Uterus (tissue), 4 donors: ENCODE measurements around the gene NBPF1. TPM values are rescaled to one million over a fixed set of nuclear protein-coding genes. Genes with fewer than 3 reads are reported as not detected.
"Not testable (repeated sequence)": the region's sequence is repeated elsewhere in the genome, so short reads cannot be mapped to it uniquely, and the experiment has no call there.

Experiments used
- DNase-seq, 2 donors: peaks; one replicate each; pipeline ENCODE4 v3.0.0-alpha.2; 2019 to 2020
- H3K27ac ChIP-seq, 2 donors: fragments of 200-600 bp; sonication (generic); 1 replicate in 1 of 2; 2 replicates in 1 of 2; pipeline ENCODE4 v1.5.1; 2016 to 2018
- H3K27me3 ChIP-seq, 2 donors: fragments of 200-600 bp; sonication (generic); one replicate each; pipeline ENCODE4 v1.5.1; 2018 to 2019; ENCODE audit warnings: control low read depth in 1 of 2
- H3K36me3 ChIP-seq, 2 donors: fragments of 200-600 bp; sonication (generic); one replicate each; pipeline ENCODE4 v1.5.1; 2019; ENCODE audit warnings: control low read depth in 1 of 2
- H3K4me1 ChIP-seq, 2 donors: fragments of 200-600 bp; sonication (generic); one replicate each; pipeline ENCODE4 v1.5.1; 2018 to 2019; ENCODE audit warnings: control low read depth in 1 of 2
- H3K4me3 ChIP-seq, 2 donors: fragments of 200-600 bp; sonication (generic); 1 replicate in 1 of 2; 2 replicates in 1 of 2; pipeline ENCODE4 v1.5.1; 2018 to 2019; ENCODE audit warnings: mild to moderate bottlenecking in 1 of 2
- H3K9me3 ChIP-seq, 2 donors: fragments of 200-600 bp; sonication (generic); one replicate each; pipeline ENCODE4 v1.5.1; 2019; ENCODE audit warnings: control low read depth in 1 of 2
- POLR2A ChIP-seq, 2 donors: fragments of 450-650 bp; IDR thresholded peaks; one replicate each; pipeline ENCODE4 v1.6.1; 2016; ENCODE audit warnings: antibody characterized with exemption in 2 of 2, mild to moderate bottlenecking in 1 of 2, moderate library complexity in 1 of 2
- intact Hi-C: fragments of 100-400 bp; cut with DNase I; formaldehyde crosslinking; loops from one replicate; pipeline ENCODE4 v1.15.1; 2023; ENCODE audit warnings: low total_unique reads
- total RNA-seq, 4 donors: library from RNA; depleted of rRNA in 3 of 4; stranded (reverse); fragments of >200 nt in 3 of 4; gene quantifications; one replicate each; pipeline versions ENCODE4 v1.1.0 to v1.2.4, GENCODE V29; 2014 to 2023
- TF ChIP-seq, protein P1 (sequence below), 4 experiments: fragments of 200-600 bp in 2 of 4; fragments of 450-650 bp in 2 of 4; sonication (generic) in 2 of 4; IDR thresholded peaks; one replicate each; pipeline ENCODE4 v1.5.1; 2016 to 2019; ENCODE audit warnings: antibody characterized with exemption in 4 of 4, mild to moderate bottlenecking in 2 of 4, moderate library complexity in 1 of 4
- donor health status: DM: yes; HTN: yes; CAD: no.

NBPF1 gene
- total RNA-seq, 4 donors from 2014 or later = 29.4 to 178 (median 39.2) TPM

DNA sequence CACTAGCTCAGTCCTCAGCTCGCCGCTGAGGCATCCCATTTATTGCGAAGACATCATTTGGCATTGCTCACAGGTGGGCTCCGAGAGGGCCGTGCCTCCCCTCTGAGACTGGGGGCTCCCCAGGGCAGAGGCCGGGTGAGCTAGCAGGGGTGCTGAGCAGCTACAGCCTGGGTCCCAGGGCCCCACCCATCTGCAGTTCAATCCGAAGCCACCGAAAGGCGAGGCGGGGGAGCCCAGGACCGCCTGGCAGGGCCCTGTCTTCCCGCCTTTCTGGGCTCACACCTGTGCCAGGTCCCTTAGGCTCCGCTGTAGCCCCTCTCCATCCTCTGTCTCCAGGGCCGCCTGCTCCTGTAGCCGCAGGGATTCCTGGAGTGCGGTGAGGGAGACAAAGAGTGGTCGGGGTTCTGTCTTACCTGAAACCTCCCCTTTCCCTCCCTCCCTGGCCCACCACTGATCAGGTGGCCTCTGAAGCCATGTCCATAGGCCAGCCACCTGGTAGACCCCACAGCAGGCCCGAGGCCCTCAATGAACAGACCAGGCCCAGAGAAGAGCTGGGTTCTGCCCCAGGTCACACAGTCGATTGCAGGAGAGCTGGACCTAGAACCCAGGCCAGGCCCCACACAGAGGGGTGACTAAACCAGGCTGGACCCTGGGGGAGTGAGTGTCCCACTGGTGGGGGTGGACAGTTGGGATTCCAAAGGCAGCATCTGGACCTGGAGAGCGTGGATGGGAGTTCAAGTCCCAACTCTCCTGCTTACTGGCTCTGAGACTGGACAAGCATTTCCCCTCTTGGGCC lies 18.1 kb upstream of the NBPF1 start:
- H3K36me3 ChIP-seq = no peaks in the 10 kb centered on the region
- no peak overlapping the region for H3K27ac ChIP-seq
- TF ChIP-seq POLR2A (IDR thresholded peaks at IDR 0.05) = no peak
- TF ChIP-seq, protein P1, sequence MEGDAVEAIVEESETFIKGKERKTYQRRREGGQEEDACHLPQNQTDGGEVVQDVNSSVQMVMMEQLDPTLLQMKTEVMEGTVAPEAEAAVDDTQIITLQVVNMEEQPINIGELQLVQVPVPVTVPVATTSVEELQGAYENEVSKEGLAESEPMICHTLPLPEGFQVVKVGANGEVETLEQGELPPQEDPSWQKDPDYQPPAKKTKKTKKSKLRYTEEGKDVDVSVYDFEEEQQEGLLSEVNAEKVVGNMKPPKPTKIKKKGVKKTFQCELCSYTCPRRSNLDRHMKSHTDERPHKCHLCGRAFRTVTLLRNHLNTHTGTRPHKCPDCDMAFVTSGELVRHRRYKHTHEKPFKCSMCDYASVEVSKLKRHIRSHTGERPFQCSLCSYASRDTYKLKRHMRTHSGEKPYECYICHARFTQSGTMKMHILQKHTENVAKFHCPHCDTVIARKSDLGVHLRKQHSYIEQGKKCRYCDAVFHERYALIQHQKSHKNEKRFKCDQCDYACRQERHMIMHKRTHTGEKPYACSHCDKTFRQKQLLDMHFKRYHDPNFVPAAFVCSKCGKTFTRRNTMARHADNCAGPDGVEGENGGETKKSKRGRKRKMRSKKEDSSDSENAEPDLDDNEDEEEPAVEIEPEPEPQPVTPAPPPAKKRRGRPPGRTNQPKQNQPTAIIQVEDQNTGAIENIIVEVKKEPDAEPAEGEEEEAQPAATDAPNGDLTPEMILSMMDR (IDR thresholded peaks at IDR 0.05) = no peak
- no peaks in the 10 kb centered on the region for H3K27me3 ChIP-seq
- H3K4me1 ChIP-seq = no peaks in the 10 kb centered on the region
- no peak overlapping the region for H3K4me3 ChIP-seq
- intact Hi-C loops = no loop called here
- peak; percentile 20 to 40 for DNase-seq
- H3K9me3 ChIP-seq = no peaks in the 10 kb centered on the region

DNA sequence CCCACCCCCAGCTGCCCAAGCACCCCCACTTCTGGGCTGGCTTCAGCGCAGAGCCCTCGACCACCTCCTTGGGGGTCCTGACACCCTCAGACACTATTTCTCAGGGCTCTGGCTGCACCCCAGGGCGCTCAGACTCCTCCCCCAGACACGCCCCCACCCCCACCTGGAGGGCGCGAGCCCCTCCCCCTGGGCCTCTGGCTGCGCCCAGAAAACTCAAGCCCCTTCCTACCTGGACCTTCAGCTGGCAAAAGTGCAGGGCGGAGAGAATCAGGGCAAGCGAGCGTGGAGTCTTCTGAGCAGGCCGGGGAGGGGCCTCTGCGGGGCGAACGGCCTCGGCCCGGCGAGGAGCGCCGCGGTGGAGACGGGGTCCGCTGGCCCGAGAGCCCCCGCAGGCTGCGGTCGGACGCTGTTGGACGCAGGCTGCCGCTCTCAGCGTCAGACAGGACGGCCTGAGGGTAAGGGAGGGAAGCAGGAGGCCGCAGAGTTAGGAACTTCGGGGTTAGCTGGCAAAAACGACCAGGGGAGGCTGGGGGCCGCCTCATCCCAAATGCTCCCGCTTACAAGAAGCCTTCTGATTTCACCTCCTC lies 17.4 kb upstream of the NBPF1 start:
- Histone ChIP-seq H3K4me1 (no peaks in the 10 kb centered on the region), H3K4me3 (no peak overlapping the region), H3K36me3 (no peaks in the 10 kb centered on the region), H3K27me3 (no peaks in the 10 kb centered on the region), H3K9me3 (no peaks in the 10 kb centered on the region), H3K27ac (no peak overlapping the region)
- intact Hi-C loops = no loop called here
- DNase-seq = peak; percentile 23 to 36
- TF ChIP-seq, protein P1 (IDR thresholded peaks at IDR 0.05) = no peak
- TF ChIP-seq POLR2A (IDR thresholded peaks at IDR 0.05) = no peak

DNA sequence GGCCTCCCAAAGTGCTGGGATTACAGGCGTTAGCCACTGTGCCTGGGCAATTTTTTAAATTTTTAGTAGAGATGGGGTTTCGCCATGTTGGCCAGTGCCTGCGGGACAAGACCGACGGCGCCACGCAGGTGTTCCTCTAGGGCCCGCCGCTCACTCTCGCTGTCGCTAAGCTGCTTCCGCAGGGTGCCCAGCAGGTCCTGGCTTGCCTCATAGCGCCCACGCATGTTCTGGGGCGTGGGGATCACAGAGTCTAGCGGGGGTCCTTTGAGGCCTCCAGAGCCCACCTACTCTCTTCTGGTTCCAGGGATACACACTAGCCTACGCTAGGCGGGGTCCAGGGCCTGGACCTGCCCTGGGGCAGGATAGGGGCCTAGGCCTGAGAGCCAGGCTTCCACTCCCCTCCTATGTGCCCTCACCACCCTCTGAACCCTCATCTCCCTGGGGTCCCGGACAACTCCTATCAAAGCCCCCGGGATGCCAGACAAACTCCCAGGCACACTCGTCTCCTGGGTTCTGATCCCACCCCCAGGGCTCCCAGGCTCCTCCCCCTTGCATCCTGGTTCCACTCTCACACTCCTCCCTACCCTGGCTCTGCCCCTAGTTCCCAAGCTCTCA lies 16.7 kb upstream of the NBPF1 start:
- H3K36me3 ChIP-seq = not testable (repeated sequence)

DNA sequence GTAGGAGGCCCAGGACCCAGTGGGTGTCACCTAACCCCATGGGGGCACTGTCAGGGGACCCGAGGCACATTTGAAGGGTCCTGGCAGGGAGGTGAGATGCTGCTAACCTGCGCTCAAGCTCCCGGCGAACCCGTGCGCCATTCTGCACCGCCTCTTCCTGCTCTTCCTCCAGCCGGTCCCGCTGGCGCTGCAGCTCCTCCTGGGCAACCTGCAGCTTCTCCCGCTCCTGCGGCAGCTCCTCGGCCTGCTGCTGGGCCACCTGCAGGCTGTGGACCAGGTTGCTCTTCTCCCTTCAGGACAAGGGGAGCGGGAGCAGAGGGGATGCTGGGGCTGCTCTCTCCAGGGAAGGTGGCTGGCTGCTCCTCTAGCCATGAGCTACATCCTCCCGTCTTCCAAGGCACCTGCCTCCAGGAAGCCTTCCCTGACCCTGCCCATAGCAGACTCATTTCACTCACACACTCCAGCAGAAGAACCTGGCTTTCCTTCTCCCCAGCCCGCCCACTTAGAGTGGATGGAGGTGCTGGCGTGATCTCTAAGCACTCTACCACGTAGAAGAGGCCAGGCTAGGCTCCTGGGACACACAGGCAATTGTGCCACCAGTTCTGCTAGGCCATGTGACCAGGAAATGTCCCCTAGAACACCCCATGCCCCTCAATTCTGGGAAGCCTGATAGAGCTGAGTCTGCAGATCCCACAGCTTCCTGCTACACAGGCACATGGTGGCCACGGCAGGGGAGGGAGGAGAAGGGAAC lies 15.2 kb upstream of the NBPF1 start:
- H3K27me3 ChIP-seq = no peaks in the 10 kb centered on the region
- no peak for TF ChIP-seq POLR2A (IDR thresholded peaks at IDR 0.05)
- TF ChIP-seq, protein P1 (IDR thresholded peaks at IDR 0.05) = no peak
- peak; percentile 16 to 28 for DNase-seq
- H3K4me3 ChIP-seq = no peak overlapping the region
- no peaks in the 10 kb centered on the region for H3K9me3 ChIP-seq
- no peaks in the 10 kb centered on the region for H3K36me3 ChIP-seq
- no peak overlapping the region for H3K27ac ChIP-seq
- H3K4me1 ChIP-seq = no peaks in the 10 kb centered on the region
- intact Hi-C loops = no loop called here

More for the DNA sequence above, 16.7 kb upstream of the NBPF1 start:
- peak; percentile 20 to 37 for DNase-seq
- H3K4me3 ChIP-seq, H3K27ac ChIP-seq, H3K4me1 ChIP-seq, intact Hi-C loops, H3K9me3 ChIP-seq, H3K27me3 ChIP-seq: not testable (repeated sequence)

DNA sequence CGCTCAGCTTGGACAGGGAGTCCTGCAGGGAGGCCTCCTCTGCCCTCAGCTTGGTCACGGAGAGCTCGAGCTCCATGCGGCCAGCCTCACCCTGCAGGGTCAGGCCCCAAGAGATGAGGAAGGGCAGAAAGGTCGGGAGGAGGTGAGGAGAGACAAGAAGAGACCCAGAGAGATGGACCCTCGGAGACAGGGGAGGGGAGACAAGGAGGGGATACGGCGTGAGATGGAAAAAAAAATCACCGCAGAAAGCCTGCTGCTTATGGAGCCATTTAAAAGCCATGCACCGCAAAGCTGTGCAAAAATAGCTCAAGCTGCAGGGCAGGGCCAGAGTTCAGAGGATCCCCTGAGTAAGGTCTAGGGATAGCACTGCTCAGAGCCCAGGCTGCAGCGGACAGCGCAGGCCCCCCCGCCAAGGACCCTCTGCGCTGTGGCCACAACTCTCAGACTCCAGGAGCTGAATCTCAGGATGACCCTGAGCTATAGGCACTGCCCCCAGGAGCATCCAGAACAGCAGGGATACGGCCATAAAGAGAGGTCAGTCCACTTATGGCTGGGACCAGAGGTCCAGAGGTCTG lies 13.1 kb upstream of the NBPF1 start:
- intact Hi-C loops, H3K27me3 ChIP-seq, H3K9me3 ChIP-seq, H3K4me1 ChIP-seq, H3K27ac ChIP-seq, H3K4me3 ChIP-seq, H3K36me3 ChIP-seq: not testable (repeated sequence)
- peak in 1 of 2 donors; percentile 23 for DNase-seq
